Smooth muscle cell (in vitro differentiated cells): ENCODE results near the gene SIX2. TPM values are rescaled to one million over a fixed set of nuclear protein-coding genes. Genes with fewer than 3 reads are reported as not detected.

Experiments
- DNase-seq: peaks from one replicate; lab custom pipeline; 2025; ENCODE audit not compliant: unreplicated experiment; lab: John Stamatoyannopoulos, UW
- H2AFZ ChIP-seq: fragments of 200-600 bp; sonication (generic); 2 replicates; pipeline ENCODE4 v1.6.0; 2016; ENCODE audit warnings: antibody characterized with exemption, low read depth, mild to moderate bottlenecking
- H3F3A ChIP-seq: fragments of 200-600 bp; sonication (generic); 2 replicates; pipeline ENCODE4 v1.6.0; 2017; ENCODE audit warnings: antibody characterized with exemption, low read depth
- H3K27ac ChIP-seq: fragments of 200-600 bp; sonication (generic); 2 replicates; pipeline ENCODE4 v1.5.1; 2016; ENCODE audit warnings: low read depth, mild to moderate bottlenecking
- H3K27me3 ChIP-seq: fragments of 200-600 bp; sonication (generic); 2 replicates; pipeline ENCODE4 v1.6.1; 2016; ENCODE audit warnings: low read depth, mild to moderate bottlenecking
- H3K36me3 ChIP-seq: fragments of 200-600 bp; sonication (generic); 2 replicates; pipeline ENCODE4 v1.5.1; 2016; ENCODE audit warnings: low read depth
- H3K4me1 ChIP-seq: fragments of 200-600 bp; sonication (generic); 2 replicates; pipeline ENCODE4 v1.5.1; 2016; ENCODE audit warnings: low read depth
- H3K4me2 ChIP-seq: fragments of 200-600 bp; sonication (generic); 2 replicates; pipeline ENCODE4 v1.6.0; 2016; ENCODE audit warnings: mild to moderate bottlenecking
- H3K4me3 ChIP-seq: fragments of 200-600 bp; sonication (generic); 2 replicates; pipeline ENCODE4 v1.5.1; 2016; ENCODE audit warnings: mild to moderate bottlenecking
- H3K79me2 ChIP-seq: fragments of 200-600 bp; sonication (generic); 2 replicates; pipeline ENCODE4 v1.6.0; 2016; ENCODE audit warnings: low read depth, mild to moderate bottlenecking
- H3K9ac ChIP-seq: fragments of 200-600 bp; sonication (generic); 2 replicates; pipeline ENCODE4 v1.6.0; 2016; ENCODE audit warnings: low read depth
- H3K9me3 ChIP-seq: fragments of 200-600 bp; sonication (generic); replicated peaks from 2 replicates; pipeline ENCODE4 v1.5.1; 2016; ENCODE audit warnings: low read depth
- H4K20me1 ChIP-seq: fragments of 200-600 bp; sonication (generic); 2 replicates; pipeline ENCODE4 v1.6.0; 2016; ENCODE audit warnings: low read depth
- CTCF ChIP-seq: fragments of 200-600 bp; sonication (generic); IDR thresholded peaks from 2 replicates; pipeline ENCODE4 v1.5.1; 2017; ENCODE audit warnings: borderline replicate concordance, mild to moderate bottlenecking, antibody characterized with exemption; ENCODE audit not compliant: insufficient read depth, poor library complexity, severe bottlenecking
- WGBS: methylation state at CpG from one replicate; pipeline ENCODE4 v1.1.7; 2016; ENCODE audit warnings: low lambda C conversion rate; 5-methylcytosine and 5-hydroxymethylcytosine counted together
- polyA plus RNA-seq: library from polyadenylated mRNA; unstranded; fragments of >200 nt; fragmentation: Nextera tagmentation; extraction: Ambion mirVana; gene quantifications from 2 replicates; pipeline ENCODE4 v1.2.1, GENCODE V29; 2016
- total RNA-seq: library from RNA; depleted of rRNA; stranded (reverse); fragments of >200 nt; gene quantifications from 2 replicates; pipeline ENCODE4 v1.2.3, GENCODE V29; 2014

The SIX2 gene
- total and polyA plus RNA-seq, 2 experiments from 2014 or later = 0.18 TPM; not detected in 1

- no peak for TF ChIP-seq CTCF
- no peaks in the 10 kb centered on the region for H4K20me1 ChIP-seq
- no peak overlapping the region for H2AFZ ChIP-seq
- no peak for DNase-seq
- no peaks in the 10 kb centered on the region for H3K36me3 ChIP-seq
- 52% methylated on average over 11 of the region's 11 CpGs for WGBS
- H3K9ac ChIP-seq = no peak overlapping the region
- no peaks in the 10 kb centered on the region for H3F3A ChIP-seq
- H3K79me2 ChIP-seq = no peaks in the 10 kb centered on the region
- no peak overlapping the region for H3K4me2 ChIP-seq
- no peaks in the 10 kb centered on the region for H3K9me3 ChIP-seq
- H3K27ac ChIP-seq = no peak overlapping the region
- peaks cover 21% of the 10 kb centered on the region for H3K27me3 ChIP-seq
- peaks cover 21% of the 10 kb centered on the region for H3K4me1 ChIP-seq
- H3K4me3 ChIP-seq = no peak overlapping the region
These were observed 36.3 kb downstream of the SIX2 start for GRCh38 chr2:44972771-44973535.

GRCh38 chr2:44970846-44971450 lies 38.3 kb downstream of the SIX2 start:
- Histone ChIP-seq H3K36me3 (no peaks in the 10 kb centered on the region), H3K27me3 (peaks cover 23% of the 10 kb centered on the region), H3K9me3 (no peaks in the 10 kb centered on the region), H4K20me1 (no peaks in the 10 kb centered on the region), H3K79me2 (no peaks in the 10 kb centered on the region), H2AFZ (no peak overlapping the region), H3F3A (no peaks in the 10 kb centered on the region), H3K4me1 (peaks cover 20% of the 10 kb centered on the region), H3K4me2 (no peak overlapping the region), H3K27ac (no peak overlapping the region), H3K9ac (no peak overlapping the region), H3K4me3 (no peak overlapping the region)
- WGBS = 85% methylated on average over 15 of the region's 15 CpGs
- TF ChIP-seq CTCF = no peak
- DNase-seq = no peak

- no peak overlapping the region for H3K9ac ChIP-seq
- no peak overlapping the region for H3K27ac ChIP-seq
These were observed 39.3 kb downstream of the SIX2 start for GRCh38 chr2:44969936-44970335.

More at GRCh38 chr2:44969936-44970335, 39.3 kb downstream of the SIX2 start:
- no peaks in the 10 kb centered on the region for H3K36me3 ChIP-seq
- no peak for DNase-seq
- peaks cover 15% of the 10 kb centered on the region for H3K4me1 ChIP-seq
- H3K9me3 ChIP-seq = no peaks in the 10 kb centered on the region
- H3F3A ChIP-seq = no peaks in the 10 kb centered on the region
- no peak for TF ChIP-seq CTCF
- H3K4me3 ChIP-seq = no peak overlapping the region
- no peak overlapping the region for H3K4me2 ChIP-seq
- H3K79me2 ChIP-seq = no peaks in the 10 kb centered on the region
- no peak overlapping the region for H2AFZ ChIP-seq
- no peaks in the 10 kb centered on the region for H4K20me1 ChIP-seq
- peaks cover 32% of the 10 kb centered on the region for H3K27me3 ChIP-seq
- 98% methylated on average over 4 of the region's 4 CpGs for WGBS
